ENCODE results near the gene HOXD10. TPM values are rescaled to one million over a fixed set of nuclear protein-coding genes. Genes with fewer than 3 reads are reported as not detected.

The HOXD10 gene
- total and polyA plus RNA-seq, 9 of the 15 experiments (the other 6 are each of a cell fraction or from before 2014, with no cell fraction given): not detected

DNA sequence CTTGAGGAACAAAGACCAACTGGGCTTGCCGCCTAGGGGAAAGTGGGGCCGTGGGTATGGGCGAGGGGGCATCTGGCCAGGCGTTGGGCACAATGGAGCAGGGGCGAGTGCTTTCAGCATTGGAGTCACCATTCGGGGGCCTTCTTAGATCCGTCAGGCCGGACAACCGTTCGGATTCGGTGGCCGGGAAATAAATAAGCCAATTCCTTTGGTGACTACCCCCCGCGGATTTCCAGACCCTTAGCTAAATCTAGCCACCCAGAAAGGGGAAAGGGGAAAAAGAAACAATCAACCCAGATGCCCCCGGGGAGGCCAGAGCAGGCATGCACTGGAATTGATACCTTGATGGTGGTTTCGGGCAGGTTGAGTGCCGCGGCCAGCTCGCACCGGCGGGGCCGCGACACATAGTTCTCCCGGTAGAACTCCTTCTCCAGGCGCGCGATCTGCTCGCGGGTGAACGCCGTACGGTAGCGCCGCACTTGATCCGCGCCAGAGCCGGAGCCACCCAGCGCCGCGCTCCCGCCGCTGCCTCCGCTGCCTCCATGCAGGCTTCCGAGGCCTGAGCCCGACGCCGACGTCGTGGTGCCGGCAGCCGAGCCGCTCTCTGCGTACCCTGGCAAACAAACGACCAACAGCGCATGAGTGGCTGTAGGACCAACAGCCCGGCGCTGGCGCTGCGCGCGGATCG is 34.6 kb upstream of the HOXD10 start:
- BruUV-seq (replicated peaks): no TSS peak
- Histone ChIP-seq H2AFZ (ENCODE audit: low read depth, low read length) (no peak overlapping the region), H3K9me1 (ENCODE audit: control insufficient read depth, insufficient read depth, low read length) (no peaks in the 10 kb centered on the region), H4K20me1 (replicated peaks; ENCODE audit: control insufficient read depth, insufficient read depth, low read length) (peaks cover 4% of the 10 kb centered on the region; the same call in 1 of the 2 replicates), H3K79me2 (ENCODE audit: control insufficient read depth, insufficient read depth, low read length) (no peaks in the 10 kb centered on the region), H3K4me1 (replicated peaks in 1 of 2; ENCODE audit: control insufficient read depth in 2 of 2, insufficient read depth in 2 of 2, low read length in 2 of 2) (peaks cover 0 to 39% of the 10 kb centered on the region in 2 experiments; a peak in 3 of 5 replicates), H3K9ac (ENCODE audit: insufficient read depth in 1 of 2, low read depth in 2 of 2, low read length in 2 of 2) (no peak overlapping the region), H3K4me2 (ENCODE audit: insufficient read depth, low read length) (no peak overlapping the region), H3K27ac (ENCODE audit: extremely low read depth, low read depth, low read length) (no peak overlapping the region), H3K4me3 (no peak overlapping the region), H3K9me3 (replicated peaks; ENCODE audit: control insufficient read depth, insufficient read depth, low read depth, low read length) (peaks cover 10% of the 10 kb centered on the region), H3K36me3 (ENCODE audit: control insufficient read depth, insufficient read depth, low read length) (no peaks in the 10 kb centered on the region), H3K27me3 (ENCODE audit: control insufficient read depth in 2 of 2, insufficient read depth in 2 of 2, low read length in 2 of 2) (peaks cover 52 to 78% of the 10 kb centered on the region in 2 experiments)
- ChIA-PET POLR2A (no interaction called here), CTCF (ENCODE audit: low intra/inter-chr PET ratio) (interaction anchor here (3.8 kb wide), 1 partner anchor 391 kb away, joined by 36 read pairs; no protein-coding TSS in a partner anchor)
- intact Hi-C loops (cut with micrococcal nuclease): no loop called here
- in situ Hi-C loops (cut with MboI): loop anchor here (10.0 to 25.0 kb wide), 2 partner anchors 657 to 1045 kb away; no protein-coding TSS in a partner anchor
- 60% methylated on average over 38 of the region's 62 CpGs for WGBS (ENCODE audit: insufficient coverage, low coverage, missing lambda C conversion rate)
- ATAC-seq (no peak), FAIRE-seq (no peak), DNase-seq (ENCODE audit: extremely low read depth in 1 of 4, low spot score in 3 of 4) (no peak)
- TF ChIP-seq ZNF324 (CRISPR knock-in tag; IDR thresholded peaks at IDR 0.05): no peak
- no peak for TF ChIP-seq SMARCB1 (IDR thresholded peaks at IDR 0.05; ENCODE audit: insufficient read length, low read depth)
- TF ChIP-seq MIER1 (IDR thresholded peaks at IDR 0.05; ENCODE audit: low read depth): no peak
- TF ChIP-seq ZNF584 (CRISPR knock-in tag; IDR thresholded peaks at IDR 0.05; ENCODE audit: low read depth): no peak
- TF ChIP-seq ARNT (IDR thresholded peaks at IDR 0.05): no peak
- TF ChIP-seq FUS (optimal IDR thresholded peaks at IDR 0.05; ENCODE audit: low read depth, low read length): no peak
- TF ChIP-seq ZNF134 (CRISPR knock-in tag; conservative IDR thresholded peaks at IDR 0.05): no peak
- TF ChIP-seq, protein P1, sequence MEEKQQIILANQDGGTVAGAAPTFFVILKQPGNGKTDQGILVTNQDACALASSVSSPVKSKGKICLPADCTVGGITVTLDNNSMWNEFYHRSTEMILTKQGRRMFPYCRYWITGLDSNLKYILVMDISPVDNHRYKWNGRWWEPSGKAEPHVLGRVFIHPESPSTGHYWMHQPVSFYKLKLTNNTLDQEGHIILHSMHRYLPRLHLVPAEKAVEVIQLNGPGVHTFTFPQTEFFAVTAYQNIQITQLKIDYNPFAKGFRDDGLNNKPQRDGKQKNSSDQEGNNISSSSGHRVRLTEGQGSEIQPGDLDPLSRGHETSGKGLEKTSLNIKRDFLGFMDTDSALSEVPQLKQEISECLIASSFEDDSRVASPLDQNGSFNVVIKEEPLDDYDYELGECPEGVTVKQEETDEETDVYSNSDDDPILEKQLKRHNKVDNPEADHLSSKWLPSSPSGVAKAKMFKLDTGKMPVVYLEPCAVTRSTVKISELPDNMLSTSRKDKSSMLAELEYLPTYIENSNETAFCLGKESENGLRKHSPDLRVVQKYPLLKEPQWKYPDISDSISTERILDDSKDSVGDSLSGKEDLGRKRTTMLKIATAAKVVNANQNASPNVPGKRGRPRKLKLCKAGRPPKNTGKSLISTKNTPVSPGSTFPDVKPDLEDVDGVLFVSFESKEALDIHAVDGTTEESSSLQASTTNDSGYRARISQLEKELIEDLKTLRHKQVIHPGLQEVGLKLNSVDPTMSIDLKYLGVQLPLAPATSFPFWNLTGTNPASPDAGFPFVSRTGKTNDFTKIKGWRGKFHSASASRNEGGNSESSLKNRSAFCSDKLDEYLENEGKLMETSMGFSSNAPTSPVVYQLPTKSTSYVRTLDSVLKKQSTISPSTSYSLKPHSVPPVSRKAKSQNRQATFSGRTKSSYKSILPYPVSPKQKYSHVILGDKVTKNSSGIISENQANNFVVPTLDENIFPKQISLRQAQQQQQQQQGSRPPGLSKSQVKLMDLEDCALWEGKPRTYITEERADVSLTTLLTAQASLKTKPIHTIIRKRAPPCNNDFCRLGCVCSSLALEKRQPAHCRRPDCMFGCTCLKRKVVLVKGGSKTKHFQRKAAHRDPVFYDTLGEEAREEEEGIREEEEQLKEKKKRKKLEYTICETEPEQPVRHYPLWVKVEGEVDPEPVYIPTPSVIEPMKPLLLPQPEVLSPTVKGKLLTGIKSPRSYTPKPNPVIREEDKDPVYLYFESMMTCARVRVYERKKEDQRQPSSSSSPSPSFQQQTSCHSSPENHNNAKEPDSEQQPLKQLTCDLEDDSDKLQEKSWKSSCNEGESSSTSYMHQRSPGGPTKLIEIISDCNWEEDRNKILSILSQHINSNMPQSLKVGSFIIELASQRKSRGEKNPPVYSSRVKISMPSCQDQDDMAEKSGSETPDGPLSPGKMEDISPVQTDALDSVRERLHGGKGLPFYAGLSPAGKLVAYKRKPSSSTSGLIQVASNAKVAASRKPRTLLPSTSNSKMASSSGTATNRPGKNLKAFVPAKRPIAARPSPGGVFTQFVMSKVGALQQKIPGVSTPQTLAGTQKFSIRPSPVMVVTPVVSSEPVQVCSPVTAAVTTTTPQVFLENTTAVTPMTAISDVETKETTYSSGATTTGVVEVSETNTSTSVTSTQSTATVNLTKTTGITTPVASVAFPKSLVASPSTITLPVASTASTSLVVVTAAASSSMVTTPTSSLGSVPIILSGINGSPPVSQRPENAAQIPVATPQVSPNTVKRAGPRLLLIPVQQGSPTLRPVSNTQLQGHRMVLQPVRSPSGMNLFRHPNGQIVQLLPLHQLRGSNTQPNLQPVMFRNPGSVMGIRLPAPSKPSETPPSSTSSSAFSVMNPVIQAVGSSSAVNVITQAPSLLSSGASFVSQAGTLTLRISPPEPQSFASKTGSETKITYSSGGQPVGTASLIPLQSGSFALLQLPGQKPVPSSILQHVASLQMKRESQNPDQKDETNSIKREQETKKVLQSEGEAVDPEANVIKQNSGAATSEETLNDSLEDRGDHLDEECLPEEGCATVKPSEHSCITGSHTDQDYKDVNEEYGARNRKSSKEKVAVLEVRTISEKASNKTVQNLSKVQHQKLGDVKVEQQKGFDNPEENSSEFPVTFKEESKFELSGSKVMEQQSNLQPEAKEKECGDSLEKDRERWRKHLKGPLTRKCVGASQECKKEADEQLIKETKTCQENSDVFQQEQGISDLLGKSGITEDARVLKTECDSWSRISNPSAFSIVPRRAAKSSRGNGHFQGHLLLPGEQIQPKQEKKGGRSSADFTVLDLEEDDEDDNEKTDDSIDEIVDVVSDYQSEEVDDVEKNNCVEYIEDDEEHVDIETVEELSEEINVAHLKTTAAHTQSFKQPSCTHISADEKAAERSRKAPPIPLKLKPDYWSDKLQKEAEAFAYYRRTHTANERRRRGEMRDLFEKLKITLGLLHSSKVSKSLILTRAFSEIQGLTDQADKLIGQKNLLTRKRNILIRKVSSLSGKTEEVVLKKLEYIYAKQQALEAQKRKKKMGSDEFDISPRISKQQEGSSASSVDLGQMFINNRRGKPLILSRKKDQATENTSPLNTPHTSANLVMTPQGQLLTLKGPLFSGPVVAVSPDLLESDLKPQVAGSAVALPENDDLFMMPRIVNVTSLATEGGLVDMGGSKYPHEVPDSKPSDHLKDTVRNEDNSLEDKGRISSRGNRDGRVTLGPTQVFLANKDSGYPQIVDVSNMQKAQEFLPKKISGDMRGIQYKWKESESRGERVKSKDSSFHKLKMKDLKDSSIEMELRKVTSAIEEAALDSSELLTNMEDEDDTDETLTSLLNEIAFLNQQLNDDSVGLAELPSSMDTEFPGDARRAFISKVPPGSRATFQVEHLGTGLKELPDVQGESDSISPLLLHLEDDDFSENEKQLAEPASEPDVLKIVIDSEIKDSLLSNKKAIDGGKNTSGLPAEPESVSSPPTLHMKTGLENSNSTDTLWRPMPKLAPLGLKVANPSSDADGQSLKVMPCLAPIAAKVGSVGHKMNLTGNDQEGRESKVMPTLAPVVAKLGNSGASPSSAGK (IDR thresholded peaks at IDR 0.05): no peak
- TF ChIP-seq EZH2 (IDR thresholded peaks at IDR 0.05; ENCODE audit: borderline replicate concordance, low read depth, low read length): no peak
- TF ChIP-seq ZNF408 (CRISPR knock-in tag; IDR thresholded peaks at IDR 0.05; ENCODE audit: low read depth): no peak
- TF ChIP-seq TAF9B (IDR thresholded peaks at IDR 0.05; ENCODE audit: partially characterized antibody): no peak
- no peak for TF ChIP-seq TARDBP (IDR thresholded peaks at IDR 0.05)
- no peak for TF ChIP-seq POLR2AphosphoS2 (IDR thresholded peaks at IDR 0.05; ENCODE audit: low read length)
